NCI-H446 treated with DMSO at 0.1 percent for 48 hours (cell line): ENCODE results near the gene RNF2.
"Not testable (repeated sequence)": the region's sequence is repeated elsewhere in the genome, so short reads cannot be mapped to it uniquely, and the experiment has no call there.

Experiments used
- DNase-seq: peaks from one replicate; lab custom pipeline; 2025; lab: John Stamatoyannopoulos, UW

RNF2 gene

DNA sequence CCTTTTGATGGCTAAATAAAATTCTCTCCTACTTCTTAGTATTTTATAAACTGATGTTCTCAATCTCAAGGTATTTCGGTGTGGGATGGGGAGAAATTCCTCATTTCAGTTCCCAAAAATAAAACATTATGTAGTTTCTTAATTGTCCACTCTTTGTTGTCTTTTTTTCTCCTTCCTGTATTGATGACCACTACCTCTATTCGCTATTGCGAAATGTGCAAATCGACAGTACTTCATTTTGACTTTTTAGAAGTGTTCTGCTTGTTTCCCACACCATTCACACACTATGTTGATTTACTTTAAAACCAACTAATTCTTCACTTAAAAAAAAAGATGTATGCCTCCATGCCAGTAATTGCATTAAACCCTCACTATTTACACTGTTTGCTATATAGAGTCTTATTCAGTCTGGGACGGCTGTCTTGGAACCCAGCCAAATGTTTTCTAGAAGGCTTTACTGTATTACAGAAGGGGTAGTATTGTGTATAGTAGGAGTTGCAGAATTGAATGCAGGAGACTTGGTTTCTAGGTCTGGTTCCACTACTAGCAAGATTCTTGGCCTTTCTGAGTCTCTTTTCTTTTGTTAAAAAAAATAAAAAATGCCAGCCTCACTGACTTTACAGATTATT, 5.6 kb downstream of the RNF2 start:
- DNase-seq: no peak

DNA sequence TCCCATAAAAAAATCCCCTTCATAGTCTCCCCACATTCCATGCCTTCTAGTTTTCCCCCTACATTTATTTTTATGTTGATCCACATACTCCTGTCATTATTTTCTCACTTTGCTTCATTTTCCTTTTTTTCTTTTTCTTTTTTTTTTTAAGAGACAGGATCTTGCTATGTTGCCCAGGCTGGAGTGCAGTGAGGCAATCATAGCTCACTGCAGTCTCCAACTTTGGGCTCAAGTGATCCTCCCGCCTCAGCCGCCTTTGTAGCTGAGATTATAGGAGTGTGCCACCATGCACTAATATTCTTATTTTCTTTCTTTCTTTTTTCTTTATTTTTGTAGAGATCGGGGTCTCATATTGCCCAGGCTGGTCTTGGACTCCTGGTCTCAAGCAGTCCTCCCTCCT, 7.8 kb downstream of the RNF2 start:
- no peak for DNase-seq

DNA sequence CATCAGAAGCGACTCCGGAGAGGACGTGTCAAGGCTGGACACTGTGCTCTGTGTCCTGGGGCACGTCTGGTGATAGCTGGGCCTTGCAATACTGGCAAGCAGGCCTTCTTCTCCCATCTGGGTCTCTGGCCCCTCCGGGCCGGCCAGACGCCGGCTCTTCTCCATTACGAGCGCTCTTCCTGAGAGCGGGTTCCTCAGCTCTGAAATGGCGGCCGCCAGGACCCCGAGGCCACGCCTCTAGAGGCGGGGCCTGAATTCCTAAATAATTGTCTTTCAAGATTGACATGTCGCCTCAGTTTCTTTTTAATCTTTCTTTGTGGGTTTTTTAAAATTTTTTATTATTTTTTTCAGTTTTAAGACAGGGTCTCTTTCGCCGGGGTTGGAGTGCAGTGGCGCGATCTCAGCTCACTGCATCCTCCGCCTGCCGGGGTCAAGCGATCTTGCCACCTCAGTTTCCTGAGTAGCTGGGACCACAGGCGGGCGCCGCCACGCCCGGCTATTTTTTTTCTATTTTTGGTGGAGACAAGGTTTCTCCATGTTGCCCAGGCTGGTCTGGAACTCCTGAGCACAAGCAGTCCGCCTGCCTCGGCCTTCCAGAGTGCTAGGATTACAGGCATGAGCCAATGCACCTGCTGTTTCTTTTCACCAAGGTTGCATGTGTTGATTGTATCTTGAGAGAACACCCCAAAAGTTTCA, 9.2 kb downstream of the RNF2 start:
- DNase-seq: no peak

DNA sequence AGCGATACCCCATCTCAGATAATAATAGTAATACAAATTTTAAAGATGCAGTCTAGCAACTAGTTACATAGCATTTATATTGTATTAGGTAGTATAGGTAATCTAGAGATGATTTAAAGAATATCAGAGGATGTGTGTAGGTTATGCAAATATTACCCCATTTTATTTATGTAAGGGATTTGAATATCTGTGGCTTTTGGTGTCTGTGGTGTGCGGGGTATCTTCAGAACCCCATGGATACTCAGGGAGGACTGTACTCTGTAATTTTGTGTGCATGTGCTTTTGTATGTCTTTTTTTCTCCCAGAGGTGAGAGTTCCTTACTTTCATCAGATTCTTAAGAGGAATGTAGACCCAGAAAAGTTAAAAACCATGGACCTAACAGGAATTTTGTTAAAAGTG, 12.8 kb downstream of the RNF2 start:
- no peak for DNase-seq

DNA sequence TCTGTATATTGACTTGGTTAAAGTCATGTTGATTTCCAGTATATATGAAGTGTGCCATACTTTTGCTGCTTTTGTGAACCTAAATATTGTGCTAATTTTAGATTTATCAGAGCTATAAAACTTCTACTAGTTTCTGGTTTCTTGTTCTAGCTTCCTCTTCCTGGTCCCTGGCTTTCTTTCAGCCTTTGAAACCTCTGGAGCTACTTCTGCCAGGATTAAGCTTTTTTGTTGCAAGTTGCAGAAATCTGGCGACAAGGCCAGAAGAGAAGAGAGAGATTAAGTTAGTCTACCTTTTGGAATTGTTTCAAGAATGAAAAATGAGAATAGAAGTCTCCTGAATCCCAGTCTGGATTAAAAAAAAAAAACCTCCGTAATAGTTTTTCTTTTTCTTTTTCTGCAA, 13.5 kb downstream of the RNF2 start:
- no peak for DNase-seq

DNA sequence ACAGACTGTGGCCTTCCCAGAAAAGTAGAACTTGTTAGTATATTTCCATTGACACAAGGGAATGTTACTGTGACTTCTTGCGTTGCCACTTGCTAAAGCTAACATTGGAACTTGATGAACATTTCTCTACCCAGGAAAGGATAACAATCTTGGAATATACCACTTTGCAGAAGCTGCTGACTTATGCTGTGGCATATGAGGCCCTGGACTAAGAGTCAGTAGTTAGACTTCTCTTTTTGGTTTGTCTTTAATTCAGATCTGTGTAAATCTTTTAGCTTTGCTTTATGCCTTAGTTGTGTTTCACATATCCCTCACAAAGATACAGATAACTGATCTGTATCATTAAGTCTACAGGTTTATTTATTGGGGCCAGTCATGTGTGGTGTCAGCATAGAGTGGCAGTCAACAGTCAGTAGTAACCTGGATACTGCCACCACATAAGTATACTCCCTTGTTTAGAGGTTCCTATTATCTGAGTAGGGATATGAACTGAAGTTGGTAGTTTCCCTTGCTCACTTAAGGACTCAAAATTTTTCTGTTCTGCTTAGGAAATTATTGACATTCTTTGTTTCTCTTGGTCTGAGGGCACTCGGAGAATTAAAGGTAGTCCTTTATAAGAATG, 14.7 kb downstream of the RNF2 start:
- no peak for DNase-seq

DNA sequence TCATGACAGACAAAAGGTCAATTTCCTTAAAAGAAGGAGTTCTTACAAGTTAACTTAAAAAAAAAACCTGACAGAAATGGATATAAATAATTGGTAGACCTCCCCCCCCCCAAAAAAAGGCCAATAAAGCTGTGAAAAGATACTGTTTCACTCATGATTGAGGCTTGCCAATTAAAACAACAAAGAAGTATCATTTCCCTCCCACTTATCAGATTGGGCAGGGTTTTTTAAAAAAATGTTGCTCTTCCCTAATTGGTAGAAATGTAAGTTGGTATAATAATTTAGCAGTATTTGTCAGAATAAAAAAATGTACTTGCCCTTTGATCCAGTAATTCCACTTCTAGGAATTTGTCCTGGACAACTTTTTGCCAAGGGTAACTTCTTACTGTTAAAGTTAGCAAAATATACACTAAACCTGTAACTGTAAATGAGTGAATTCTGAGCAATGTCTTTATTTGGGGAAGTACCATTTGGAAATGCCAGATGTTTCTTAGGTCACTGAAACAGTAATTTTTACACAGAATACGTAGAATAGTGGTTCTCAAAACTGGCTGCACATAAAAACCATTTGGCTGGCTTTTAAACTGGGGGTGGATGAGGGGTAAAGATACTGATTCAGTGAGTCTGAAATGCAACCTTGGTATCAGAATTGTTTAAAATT, 17.5 kb downstream of the RNF2 start:
- DNase-seq: no peak

DNA sequence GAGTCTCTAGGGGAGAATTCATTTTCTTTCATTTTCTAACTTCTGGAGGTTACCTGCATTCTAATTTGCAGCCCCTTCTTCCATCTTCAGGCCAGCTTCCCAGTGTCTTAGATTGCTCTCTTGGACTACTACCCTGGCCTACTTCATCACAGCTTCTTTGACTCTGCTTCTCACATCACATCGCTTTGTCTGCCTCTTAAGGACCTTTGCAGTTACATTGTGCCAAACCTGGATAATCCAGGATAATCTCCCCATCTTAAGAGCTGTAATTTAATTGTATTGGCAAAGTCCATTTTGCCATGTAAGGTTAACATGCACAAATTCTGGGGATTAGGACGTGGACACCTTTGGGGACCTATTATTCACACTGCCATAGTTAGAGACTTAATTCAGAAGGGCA, 18.4 kb downstream of the RNF2 start:
- DNase-seq: no peak

DNA sequence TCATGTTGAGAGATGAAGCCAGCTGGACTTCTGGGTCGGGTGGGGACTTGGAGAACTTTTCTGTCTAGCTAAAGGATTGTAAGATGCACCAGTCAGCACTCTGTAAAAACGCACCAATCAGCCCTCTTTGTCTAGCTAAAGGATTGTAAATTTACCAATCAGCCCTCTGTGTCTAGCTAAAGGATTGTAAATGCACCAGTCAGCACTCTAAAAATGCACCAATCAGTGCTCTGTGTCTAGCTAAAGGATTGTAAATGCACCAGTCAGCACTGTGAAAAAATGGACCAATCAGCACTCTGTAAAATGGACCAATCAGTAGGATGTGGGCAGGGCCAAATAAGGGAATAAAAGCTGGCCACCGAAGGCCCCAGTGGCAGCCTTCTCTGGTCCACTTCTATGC, 19.6 kb downstream of the RNF2 start:
- not testable (repeated sequence) for DNase-seq

DNA sequence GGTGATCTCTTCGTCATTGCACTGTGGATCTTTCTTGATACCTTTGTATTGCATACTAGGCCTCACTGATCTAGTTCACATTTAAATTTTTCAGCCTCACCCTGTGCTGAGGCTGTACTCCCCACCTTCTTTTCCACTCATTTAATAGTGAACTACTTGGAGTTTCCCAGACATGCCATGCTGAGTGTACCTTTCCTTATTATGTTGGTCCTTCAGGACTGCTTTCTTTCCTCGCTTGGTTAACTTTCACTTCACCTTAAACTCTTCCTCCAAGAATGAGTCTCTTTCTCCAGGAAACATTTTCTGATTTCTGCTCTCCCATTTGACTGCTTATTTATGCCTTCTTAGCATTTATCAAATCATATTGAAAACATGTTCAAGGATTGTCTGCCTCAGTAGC, 20.8 kb downstream of the RNF2 start:
- DNase-seq: no peak

DNA sequence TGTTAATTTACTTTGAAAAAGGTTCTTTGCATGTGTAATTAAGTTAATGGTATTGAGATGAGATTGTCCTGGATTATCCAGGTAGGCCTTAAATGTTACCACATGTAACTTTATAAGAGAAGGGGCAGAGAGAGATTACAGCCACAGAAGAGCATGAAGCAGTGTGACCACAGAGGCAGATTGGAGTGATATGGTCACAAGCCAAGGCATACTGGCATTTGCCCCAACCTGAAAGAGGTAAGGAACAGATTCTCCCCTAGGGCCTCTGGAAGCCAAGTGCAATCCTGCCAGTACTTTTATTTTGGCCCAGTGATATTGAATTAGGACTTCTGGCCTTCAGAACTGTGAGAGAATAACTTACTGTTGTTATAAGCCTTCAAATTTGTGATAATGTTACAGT, 23.0 kb downstream of the RNF2 start:
- no peak for DNase-seq

DNA sequence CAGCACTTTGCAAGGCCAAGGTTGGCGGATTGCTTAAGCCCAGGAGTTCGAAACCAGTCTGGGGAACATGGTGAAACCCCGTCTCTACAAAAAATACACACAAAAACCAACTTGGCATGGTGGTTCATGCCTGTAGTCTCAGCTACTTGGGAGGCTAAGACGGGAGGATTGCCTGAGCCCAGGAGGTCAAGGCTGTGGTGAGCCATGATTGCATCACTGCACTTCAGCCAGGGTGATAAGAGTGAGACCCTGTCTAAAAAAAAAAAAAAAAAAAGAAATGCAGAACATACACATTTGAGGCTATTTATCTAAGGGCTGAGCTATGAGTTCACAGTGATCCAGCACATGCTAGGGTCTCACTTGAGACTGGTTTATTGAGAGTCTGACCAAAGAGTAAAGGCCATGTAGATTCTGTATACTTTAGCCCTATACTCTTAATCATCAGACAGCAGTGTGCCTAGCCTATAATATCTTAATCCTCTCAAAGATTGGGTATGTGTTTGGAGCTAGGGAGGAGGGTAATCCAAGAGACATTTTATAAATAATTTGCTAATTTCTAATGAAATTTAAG, 23.9 kb downstream of the RNF2 start:
- no peak for DNase-seq

DNA sequence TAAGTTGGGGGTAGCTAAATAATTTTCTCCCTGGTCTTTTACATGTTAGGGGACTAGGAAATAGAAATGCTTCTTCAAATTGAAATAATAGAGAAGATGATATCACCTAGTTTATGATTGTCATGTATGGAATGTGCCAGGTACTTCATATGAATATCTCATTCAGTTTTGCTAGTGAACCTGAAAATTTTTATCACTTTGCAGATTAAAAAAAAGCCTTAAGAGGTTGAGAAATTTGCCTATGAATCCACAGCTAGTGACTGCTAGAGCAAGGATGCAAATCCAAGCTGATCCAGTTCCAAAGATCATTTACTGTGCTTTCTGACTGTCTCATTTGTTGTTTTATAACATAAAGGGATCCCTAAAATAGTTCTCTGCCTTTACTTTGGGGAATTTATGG, 24.7 kb downstream of the RNF2 start:
- DNase-seq: no peak

DNA sequence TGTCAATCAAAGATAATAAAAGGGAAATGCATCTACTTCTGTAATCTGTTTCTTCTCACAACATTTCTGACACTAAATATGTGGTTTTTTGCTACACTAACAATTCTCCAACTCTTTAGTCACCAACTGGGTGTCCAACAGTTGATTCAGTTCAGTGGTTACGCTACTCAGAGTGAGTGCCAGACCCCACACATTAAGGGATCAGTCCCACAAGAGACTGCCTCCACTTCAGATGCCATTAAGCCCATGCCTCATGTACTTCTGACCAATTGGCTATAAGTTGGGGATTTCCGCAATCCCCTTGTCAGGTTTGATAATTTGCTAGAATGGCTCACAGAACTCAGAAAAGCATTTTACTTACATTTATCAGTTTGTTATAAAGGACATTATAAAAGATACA, 28.4 kb downstream of the RNF2 start:
- no peak for DNase-seq

DNA sequence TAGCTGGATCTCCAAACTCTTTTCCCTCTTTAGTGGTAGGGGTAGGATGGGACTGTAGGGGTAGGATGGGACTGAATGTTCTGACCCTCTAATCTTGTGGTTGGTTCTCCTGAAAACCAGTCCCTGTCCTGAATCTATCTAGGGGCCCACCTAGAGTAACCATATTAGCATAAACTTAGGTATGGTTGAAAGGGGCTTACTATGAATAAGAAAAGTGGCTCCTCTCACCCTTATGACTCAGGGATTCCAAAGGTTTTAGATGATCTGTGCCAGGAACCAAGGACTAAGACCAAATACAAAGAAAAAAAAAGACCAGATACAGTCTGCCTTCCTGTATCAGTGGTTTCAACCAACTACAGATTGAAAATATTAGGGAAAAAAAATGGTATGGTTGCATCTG, 28.9 kb downstream of the RNF2 start:
- no peak for DNase-seq

DNA sequence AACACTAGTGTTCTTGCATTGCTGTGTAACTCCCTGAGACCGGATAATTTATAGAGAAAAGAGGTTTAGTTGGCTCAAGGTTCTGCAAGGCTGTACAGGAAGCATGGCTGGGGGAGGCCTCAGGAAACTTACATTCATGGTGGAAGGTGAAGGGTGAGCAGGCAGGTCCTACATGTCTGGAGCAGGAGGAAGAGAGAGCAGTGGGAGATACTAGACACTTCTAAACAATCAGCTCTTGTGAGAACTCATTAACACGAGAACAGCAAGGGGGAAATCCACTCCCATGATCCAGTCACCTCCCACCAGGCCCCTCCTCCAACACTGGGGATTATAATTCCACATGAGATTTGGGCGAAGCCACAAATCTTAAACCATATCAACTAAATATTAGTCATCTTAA, 30.1 kb downstream of the RNF2 start:
- DNase-seq: no peak

DNA sequence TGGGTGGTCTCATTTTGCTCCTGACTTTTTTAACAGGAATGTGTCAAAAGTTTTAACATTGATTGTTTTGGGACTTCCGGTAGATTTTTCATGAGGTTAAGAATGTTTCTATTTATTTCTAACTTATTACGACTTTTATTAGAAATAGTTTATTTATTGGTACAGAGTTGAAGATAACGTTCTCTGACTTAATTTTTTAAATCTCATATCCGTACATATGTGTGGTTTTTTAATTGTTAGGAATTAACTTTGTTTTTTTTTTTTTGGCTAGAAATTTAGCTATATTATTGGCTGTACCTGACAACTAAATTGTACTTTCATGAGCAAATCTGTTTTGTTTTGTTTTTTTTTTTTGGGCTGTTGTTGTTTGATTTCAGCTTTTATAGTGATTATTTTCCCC, 32.0 kb downstream of the RNF2 start:
- DNase-seq: no peak

DNA sequence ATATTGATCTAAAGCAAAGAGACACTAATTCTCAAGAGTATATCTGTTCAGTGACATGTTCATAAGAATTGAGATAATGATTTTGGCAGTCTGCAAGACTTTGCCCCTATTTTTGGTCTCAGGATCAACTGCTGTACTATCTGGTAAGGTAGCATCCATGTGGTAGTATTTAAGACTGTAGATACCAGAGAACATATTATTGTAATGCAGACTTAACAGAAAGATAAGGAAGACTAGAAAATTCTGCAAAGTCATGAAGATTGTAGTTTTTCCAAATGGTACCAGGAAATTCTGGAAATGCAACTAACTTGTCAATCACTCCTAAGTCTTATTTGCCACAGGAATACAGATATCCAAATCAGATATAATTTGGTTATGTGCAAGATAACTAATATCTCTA, 35.1 kb downstream of the RNF2 start:
- no peak for DNase-seq

DNA sequence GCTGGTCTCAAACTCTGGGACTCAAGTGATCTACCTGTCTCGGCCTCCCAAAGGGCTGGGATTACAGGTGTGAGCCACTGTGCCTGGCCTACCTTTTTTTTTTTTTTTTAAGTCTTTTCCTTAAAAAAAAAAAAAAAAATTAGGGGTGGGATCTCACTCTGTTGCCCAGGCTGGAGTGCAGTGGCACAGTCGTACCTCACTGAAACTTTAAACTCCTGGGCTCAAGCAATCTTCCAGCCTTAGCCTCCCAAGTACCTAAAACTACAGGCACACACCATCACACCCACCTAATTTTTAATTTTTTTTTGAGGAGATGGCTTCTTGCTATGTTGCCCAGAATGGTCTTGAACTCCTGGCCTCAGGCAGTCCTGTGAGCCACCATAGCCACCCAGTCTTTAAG, 38.5 kb downstream of the RNF2 start:
- DNase-seq: no peak

DNA sequence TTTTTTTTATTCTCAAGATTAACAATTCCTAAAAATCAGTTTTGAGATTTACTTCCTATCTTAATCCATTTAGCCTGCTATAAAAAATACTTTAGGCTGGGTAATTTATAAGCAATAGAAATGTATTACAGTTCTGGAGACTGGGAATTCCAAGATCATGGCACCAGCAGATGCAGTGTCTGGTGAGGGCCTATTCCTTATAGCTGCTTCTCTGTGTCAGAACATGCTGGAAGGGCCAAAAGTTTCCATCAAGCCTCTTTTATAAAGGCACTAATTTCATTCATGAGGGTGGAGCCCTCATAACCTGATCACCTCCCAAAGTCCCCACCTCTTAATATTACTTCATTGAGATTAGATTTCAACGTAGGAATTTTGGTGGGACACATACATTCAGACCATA, 41.7 kb downstream of the RNF2 start:
- no peak for DNase-seq

DNA sequence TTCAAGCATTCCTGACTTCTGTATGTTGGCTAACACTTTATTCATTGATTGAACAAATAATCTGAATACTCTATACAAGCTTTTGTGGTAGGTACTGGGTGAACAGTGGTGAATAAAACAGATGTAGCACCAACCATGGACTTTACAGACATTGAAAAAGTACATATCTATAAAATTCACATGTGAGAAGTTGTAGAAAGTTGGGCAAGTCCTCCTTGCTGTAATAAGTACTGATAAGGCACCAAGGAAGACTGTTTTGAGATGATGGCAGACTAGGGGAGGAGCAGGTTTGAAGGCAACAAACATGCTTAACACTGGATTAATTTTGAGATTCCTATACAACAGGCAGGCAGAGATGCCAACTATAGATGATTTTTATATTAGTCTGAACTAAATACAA, 42.4 kb downstream of the RNF2 start:
- DNase-seq: no peak

DNA sequence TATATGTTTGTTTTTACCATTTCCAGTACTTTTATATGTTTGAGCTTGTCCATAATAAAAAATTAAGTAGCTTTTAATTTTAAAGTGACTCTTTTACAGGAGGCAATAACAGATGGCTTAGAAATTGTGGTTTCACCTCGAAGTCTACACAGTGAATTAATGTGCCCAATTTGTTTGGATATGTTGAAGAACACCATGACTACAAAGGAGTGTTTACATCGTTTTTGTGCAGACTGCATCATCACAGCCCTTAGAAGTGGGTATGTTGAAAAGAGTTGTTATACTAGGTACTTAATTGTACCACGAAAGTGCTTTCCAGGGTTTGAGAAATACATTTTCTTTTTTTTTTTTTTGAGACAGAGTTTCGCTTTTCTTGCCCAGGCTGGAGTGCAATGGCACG, 46.1 kb downstream of the RNF2 start:
- no peak for DNase-seq

DNA sequence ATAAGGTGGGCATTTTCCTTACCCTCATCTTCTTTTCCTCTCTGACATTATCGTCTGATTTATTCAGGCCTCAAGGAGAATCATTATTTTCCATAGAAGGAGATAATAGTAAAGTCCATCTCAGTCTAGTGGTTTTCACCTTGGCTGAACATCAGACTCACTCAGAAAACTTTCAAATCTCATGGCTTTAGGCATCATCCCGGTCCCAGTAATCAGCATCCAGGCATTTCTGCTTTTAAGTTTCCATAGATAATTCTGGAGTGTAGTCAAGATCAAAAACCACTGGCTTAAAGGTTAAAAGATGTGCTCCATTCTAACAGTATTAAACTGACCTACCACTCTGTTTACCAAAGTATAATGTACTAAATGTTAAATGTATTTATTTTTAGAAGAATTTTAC, 49.4 kb downstream of the RNF2 start:
- no peak for DNase-seq
